Fibroblast of villous mesenchyme (primary cell): ENCODE data around the gene NRP2. TPM values are rescaled to one million over a fixed set of nuclear protein-coding genes. Genes with fewer than 3 reads are reported as not detected.

Experiments used
- DNase-seq: peaks from one replicate; pipeline ENCODE4 v3.0.0-alpha.2; 2010; ENCODE audit warnings: low read depth
- H3K4me3 ChIP-seq: 2 replicates; pipeline ENCODE4 v1.5.1; 2011; ENCODE audit warnings: low read depth, mild to moderate bottlenecking, low read length
- total RNA-seq: library from RNA; depleted of rRNA; stranded (reverse); fragments of >200 nt; gene quantifications from 2 replicates; pipeline ENCODE4 v1.2.3, GENCODE V29; 2012
- TF ChIP-seq, protein P1 (sequence below): IDR thresholded peaks from 2 replicates; pipeline ENCODE4 v1.5.1; 2012; ENCODE audit warnings: low read depth, mild to moderate bottlenecking, low read length; ENCODE audit not compliant: insufficient read depth

NRP2 gene
- total RNA-seq, 1 donor, result 117 TPM

DNA sequence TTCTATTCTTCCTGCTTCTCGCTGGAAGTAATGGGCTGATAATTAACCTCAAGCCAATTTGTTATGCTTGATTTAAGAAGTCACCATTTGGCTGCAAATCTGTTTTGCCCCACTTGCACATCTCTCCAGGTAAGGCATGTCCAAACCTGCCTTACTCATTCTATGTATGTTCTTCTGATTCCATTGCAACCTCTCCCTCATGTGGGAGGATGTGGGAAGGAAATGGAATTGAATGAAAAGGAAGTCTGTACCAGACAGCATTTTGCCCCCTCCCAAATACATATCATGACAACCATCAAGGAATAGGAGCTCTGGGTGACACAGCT is 131.7 kb downstream of the NRP2 start:
- TF ChIP-seq, protein P1, sequence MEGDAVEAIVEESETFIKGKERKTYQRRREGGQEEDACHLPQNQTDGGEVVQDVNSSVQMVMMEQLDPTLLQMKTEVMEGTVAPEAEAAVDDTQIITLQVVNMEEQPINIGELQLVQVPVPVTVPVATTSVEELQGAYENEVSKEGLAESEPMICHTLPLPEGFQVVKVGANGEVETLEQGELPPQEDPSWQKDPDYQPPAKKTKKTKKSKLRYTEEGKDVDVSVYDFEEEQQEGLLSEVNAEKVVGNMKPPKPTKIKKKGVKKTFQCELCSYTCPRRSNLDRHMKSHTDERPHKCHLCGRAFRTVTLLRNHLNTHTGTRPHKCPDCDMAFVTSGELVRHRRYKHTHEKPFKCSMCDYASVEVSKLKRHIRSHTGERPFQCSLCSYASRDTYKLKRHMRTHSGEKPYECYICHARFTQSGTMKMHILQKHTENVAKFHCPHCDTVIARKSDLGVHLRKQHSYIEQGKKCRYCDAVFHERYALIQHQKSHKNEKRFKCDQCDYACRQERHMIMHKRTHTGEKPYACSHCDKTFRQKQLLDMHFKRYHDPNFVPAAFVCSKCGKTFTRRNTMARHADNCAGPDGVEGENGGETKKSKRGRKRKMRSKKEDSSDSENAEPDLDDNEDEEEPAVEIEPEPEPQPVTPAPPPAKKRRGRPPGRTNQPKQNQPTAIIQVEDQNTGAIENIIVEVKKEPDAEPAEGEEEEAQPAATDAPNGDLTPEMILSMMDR, result no peak
- DNase-seq, result no peak
- H3K4me3 ChIP-seq, result no peak overlapping the region

DNA sequence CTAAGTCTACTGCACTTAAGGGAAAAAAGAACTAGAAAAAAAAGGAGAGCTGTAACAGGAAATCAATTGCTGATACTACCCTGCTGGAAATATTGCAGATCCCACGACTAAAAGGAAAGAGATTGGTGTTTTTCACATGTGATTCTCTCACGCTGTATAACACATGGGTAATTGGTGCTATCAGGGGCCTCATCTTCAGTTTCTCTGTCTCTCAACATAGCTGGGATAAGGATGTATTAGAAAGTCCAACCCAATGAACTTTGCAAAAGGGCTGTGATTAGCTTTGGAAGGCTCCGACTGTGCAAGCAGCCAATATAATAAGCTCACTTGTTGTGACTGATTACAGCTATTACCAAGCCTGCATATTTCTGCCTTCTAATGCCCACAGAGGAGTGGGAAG is 133.4 kb downstream of the NRP2 start:
- TF ChIP-seq, protein P1, result no peak
- no peak overlapping the region for H3K4me3 ChIP-seq
- DNase-seq, result no peak

DNA sequence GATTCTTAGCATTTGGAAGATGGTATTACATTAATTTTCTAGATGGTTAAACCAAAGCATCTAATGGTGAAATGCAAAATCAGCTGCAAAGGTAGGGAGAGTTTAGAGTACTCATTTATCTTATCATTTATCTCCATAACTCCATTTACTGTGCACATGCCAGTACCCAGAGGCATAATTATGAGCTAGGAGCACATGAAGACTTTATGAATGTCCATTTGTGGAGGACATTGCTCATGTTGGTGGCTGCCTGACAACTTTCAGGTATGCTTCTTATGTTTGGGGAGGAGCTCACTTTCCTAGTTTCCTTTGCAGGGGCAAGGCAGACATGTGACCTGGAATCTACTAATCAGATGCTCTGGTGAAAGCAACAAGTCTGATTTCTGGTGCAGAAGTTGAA is 134.0 kb downstream of the NRP2 start:
- no peak for DNase-seq
- no peak overlapping the region for H3K4me3 ChIP-seq
- TF ChIP-seq, protein P1, result no peak

DNA sequence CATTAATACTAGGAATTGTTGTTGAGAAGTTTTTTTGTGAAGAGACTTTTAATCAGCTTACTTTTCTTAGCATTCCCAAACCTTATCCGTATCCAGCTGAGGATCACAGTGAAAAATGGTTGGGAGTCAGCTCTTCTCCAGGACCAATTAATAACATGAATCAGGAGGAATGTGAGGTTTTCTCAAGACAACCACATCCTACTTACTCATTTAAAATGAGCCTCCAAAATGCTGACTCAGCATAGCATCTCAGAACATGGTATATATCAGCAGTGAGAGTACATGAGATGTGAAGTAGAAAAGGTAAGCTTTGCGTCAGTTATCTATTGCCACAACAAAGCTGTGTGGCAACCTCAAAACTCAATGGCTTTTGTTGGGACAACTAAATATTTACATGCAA is 140.3 kb downstream of the NRP2 start:
- peak; percentile 36 for DNase-seq
- TF ChIP-seq, protein P1, result no peak

DNA sequence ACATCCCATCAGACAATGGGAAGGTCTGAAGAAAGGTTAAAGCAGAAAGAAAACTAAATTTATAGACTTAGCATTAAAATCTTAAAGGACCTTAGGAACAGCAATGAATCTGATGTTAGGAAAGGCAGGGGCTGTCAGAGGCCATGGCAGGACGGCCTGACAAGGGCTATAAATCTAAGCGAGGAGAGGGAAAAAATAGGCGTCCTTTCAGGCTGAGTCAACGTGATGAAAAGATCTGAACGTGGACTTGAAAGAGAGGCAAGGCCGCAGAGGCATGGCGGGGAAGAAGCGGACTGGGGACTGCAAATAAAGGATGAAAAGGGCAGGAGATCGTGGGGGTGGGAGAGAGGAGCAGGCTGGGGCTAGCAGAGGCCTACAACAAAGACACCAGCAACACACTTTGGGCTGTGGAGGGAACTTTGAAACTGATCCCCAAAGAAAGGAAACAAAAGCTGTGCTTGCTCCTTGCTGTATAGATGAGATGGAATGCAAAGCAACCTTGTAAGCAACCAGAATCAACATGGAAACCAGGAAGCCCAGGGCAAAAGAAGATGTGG is 145.6 kb downstream of the NRP2 start:
- no peak overlapping the region for H3K4me3 ChIP-seq
- no peak for DNase-seq
- TF ChIP-seq, protein P1, result no peak

More for the DNA sequence above, 140.3 kb downstream of the NRP2 start:
- H3K4me3 ChIP-seq, result no peak overlapping the region

DNA sequence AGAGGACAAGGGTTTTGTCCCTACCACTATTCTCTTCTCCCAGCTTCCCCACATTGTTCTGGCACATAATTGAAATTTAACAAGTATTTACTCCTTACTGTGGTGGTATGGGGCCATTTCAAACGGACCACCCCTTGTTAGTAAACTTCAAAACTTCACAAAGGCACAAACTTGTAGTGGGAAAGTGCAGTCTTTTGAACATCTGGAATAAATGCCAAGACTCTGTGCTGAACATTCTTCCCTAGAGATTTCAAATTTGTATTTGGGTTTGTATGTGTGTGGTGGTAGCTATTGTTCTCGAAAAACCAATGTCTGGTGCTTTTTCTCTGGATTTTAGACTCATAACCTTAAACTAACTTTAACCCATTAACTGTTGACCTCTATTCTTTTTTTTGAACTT is 151.6 kb downstream of the NRP2 start:
- no peak for DNase-seq
- TF ChIP-seq, protein P1, result no peak
- no peak overlapping the region for H3K4me3 ChIP-seq

DNA sequence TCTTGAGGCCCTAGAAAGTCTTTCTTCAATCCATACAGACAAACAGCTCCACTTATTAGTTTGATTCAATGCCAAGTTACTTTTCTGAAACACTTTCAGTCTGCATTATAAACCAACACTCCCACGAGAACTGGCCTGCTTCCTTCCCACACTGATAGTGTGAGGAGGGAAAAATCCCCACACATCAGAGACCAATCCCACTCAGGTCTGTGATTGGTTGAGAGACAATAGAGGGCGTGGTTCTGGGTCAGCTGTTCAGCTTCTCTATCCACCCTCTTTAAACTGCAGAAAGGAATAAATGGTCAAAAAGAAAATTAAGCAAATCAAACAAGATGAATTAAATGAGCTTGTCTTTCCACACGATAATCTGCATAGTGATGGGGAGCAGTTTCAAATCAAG is 152.5 kb downstream of the NRP2 start:
- TF ChIP-seq, protein P1, result no peak
- peak; percentile 64 for DNase-seq
- no peak overlapping the region for H3K4me3 ChIP-seq
